NCI-H345 treated with DMSO at 0.1 percent for 48 hours (cell line): ENCODE measurements around the gene NLE1.
"Not testable (repeated sequence)": the region's sequence is repeated elsewhere in the genome, so short reads cannot be mapped to it uniquely, and the experiment has no call there.

Experiments used
- DNase-seq: peaks from one replicate; lab custom pipeline; 2025; ENCODE audit not compliant: unreplicated experiment; lab: John Stamatoyannopoulos, UW

NLE1 gene

GRCh38 chr17:35141681-35142466 lies at the start of gene NLE1:
TSS of gene NLE1 (minus strand) at chr17:35142303. CDS start at chr17:35142275, 28 bp downstream.
- DNase-seq: peak; percentile 66

DNA sequence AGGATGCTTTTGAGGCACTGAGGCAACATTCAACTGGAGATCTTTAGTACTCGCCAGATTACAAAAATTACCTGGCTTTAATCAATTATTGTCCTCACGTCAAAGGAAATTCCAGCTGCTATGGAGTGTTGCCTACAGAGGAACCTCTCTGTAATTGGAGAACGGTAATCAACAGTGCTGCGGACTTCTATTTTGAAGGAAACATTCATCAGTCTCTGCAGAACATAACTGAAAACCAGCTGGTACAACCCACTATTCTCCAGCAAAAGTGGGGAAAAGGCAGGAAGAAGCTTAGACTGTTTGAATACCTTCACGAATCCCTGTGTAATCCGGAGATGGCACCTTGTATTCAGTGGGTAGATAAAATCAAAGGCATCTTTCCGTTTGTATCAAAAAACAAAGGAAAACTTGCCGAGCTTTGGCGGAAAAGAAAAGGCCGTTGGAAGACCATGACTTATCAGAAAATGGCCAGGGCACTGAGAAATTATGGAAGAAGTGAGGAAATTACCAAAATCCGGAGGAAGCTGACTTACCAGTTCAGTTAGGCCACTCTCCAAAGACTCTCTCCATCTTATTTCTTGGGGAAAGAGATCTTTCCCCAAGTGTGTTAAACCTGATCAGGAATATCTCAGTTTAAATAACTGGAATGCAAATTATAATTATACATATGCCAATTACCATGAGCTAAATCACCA lies 49.0 kb upstream of the NLE1 start:
- DNase-seq: no peak

DNA sequence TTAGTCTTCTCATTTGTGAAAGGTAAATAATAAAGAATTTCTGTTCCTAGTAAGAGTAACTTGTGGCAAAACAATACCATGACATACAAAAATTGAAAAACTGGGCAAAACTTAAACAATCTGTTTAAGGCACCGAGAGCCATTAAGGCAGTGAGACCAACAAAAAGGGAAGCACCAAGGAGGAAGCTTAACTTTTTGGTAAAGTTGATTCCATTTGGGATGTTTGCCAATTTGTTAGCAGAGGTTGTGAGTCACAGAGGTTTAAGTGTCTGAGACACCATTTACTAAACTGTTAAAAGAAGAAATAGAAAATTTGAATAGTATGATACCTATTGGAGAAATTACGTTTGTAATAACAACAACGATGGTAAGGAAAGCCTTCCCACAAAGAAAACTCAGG lies 47.2 kb upstream of the NLE1 start:
- no peak for DNase-seq

GRCh38 chr17:35188111-35188510 lies 46.0 kb upstream of the NLE1 start:
- no peak for DNase-seq

DNA sequence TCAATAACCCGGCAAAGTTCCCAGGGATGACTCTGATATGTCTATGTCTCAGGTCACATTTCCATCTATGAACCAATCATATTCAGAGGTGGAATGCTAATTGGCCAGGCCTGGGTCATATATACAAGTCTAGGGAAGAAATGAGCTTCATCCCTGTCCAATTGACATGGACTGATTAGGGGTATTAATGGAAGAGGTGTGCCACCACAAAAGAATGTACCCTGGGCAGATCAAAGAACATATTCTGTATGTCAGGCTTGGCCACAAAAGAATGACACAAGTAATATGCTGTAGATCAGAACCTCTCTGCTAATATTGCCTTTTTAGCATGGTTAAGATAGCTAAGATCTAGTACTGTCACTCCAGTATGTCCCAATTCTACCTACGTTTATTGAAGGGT lies 45.4 kb upstream of the NLE1 start:
- no peak for DNase-seq

GRCh38 chr17:35185849-35186248 lies 43.7 kb upstream of the NLE1 start:
- DNase-seq: no peak

DNA sequence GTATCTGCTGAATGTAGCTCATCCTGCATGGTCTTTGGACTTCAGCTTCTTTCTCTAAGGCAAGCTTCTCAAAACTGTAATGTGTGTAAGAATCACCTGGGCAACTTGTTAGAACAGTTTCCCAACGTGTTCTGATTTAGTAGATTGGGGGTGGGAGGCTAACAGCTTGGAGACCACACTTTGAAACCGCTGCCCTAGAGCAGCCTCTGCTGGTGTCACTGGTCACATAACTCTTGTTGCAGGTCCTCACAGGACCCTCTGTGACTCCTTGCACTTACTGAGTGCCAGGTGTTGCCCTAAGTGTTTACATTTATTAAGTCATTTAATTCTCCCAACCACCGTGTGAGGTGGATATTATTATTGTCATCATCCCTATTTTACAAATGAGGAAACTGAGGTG lies 42.2 kb upstream of the NLE1 start:
- DNase-seq: no peak

- no peak for DNase-seq
Observed at GRCh38 chr17:35183332-35183731, 41.2 kb upstream of the NLE1 start.

GRCh38 chr17:35179379-35179778 lies 37.3 kb upstream of the NLE1 start:
- DNase-seq: not testable (repeated sequence)

DNA sequence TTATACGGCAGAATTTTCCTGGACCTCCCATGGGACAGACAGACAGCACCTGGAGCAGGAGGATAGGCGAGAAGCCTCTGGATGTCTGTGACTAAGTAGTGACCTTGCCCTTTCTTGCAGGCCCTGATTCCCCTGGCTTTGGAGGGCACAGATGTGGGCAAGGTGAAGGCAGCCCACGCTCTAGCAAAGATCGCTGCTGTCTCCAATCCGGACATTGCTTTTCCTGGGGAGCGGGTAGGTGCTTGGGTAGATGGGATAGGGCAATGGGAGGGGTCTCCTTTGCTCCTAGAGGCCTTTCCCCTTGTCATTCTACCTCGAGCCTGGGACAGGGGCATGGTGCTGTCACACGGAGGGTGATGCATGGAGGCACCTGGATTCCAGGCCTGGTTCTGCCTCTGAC lies 34.8 kb upstream of the NLE1 start:
- DNase-seq: no peak

DNA sequence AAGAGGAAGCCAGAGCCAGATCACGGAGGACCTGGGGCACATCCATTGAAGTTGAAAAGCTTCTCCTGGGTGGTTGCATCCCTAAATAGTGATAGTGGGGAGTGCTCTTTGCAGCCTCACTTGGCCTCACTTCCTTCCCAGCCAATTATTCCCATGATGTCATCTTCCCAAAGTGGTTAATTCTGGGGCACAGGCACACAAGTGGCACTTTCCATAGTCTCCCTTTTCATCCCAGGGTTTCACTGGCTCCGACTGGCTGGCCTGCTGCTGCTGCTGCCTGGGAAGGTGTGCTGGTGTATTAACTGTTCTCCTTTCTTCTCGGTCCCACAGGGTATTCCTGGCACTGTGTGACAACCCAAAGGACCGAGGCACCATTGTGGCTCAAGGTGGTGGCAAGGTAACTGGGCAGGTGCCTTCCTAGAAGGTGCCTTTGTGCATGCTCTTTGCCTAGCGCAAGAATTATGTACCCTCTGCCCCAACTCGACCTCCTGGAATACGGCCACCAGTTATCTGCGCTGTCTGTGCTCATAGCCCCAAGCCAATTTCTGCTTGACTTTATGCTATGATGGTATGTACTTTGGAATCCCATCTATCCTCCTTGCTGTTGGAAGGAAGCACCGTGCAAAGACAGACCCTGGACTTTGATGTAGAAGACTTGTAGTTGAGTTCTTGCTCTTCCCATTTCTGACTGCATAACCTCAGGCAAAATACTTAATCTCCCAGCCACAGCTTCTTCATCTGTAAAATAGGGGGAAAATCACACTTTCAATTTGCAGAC lies 33.7 kb upstream of the NLE1 start:
- no peak for DNase-seq

GRCh38 chr17:35174835-35175334 lies 32.8 kb upstream of the NLE1 start:
- no peak for DNase-seq

DNA sequence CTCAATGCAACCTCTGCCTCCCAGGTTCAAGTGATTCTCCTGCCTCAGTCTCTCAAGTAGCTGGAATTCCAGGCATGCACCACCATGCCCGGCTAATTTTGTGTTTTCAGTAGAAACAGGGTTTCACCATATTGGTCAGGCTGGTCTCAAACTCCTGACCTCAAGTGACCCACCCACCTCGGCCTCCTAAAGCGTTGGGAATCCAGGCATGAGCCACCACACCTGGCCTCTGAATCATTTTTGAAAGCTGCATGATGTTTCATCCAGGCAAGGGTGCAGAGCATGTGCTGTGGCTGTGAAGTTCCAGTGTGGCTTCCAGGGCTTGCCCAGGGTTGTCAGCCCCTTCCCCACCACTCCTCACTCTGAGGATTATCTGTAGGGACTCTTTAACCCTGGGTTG lies 30.2 kb upstream of the NLE1 start:
- not testable (repeated sequence) for DNase-seq

DNA sequence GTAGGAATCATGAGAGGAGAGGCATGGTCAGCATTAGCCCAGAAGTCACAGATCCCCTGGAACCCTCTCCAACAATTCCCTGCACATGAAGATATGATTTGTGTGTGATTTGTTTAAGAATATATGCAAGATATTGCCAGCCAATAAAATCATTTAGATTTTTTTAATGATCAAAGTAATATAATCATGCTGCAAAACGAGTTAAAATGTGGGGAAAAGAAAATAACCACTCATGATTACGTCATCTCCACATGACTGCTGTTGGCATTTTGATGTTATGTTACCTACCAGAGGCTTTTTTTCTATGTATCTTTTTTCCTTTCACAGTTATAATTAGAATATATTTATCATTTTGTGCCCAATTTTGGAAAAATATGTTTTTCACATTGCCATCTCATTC lies 29.7 kb upstream of the NLE1 start:
- DNase-seq: no peak

GRCh38 chr17:35170968-35171771 lies 29.1 kb upstream of the NLE1 start:
- DNase-seq: no peak

DNA sequence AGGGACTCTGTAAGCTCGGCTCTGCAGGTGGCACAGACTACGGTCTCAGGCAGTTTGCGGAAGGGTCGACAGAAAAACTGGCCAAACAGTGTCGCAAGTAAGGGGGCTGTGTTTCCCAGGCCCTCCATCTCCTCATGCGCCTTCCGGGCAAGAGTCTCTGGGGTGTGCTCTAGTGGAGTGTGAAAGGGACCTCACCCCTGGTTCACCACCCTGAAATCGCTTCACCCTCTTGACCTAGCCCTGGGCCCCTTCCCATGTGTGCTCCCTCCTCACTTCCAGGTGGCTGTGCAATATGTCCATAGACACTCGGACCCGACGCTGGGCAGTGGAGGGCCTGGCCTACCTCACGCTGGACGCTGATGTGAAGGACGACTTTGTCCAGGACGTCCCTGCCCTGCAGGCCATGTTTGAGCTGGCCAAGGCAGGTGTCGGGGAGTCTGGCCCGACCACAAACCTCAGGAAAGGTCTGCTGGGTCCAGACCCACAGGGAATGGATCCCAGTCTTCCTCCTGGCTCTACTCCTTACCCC lies 27.8 kb upstream of the NLE1 start:
- DNase-seq: no peak

GRCh38 chr17:35167666-35168065 lies 25.6 kb upstream of the NLE1 start:
- DNase-seq: no peak

GRCh38 chr17:35167046-35167445 lies 24.9 kb upstream of the NLE1 start:
- DNase-seq: no peak

DNA sequence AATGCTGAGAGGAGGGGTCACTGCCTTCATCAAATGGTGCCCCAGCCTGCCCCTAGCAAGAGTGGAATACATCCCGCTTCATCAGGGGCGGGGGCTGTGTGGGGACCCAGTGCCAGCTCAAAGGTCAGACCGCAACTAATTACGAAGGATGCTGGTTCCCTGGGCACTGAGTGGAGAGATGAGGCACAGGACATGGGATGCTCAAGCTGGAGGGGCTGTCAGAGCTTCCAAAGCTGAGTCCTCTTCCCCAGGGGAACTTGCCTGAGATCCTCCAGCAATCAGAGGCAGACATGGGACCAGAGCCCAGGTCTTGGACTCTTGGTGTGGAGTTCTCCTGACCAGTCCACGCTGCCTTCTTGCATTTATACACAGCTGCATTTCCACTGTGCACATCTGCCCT lies 24.4 kb upstream of the NLE1 start:
- no peak for DNase-seq

DNA sequence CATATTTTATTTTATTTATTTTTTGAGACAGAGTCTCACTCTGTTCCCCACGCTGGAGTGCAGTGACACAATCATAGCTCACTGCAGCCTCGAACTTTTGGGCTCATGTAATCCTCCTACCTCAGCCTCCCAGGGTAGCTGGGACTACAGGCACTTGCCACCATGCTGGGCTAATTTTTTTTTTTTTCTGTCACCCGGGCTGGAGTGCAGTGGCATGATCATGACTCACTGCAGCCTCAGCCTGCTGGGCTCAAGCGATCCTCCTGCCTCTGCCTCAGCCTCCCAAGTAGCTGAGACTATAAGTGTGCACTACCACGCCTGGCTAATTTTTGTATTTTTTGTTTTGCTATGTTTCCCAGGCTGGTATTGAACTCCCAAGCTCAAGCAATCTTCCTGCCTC lies 22.6 kb upstream of the NLE1 start:
- no peak for DNase-seq

GRCh38 chr17:35163886-35164285 lies 21.8 kb upstream of the NLE1 start:
- DNase-seq: no peak
